Thyroid gland (tissue), 4 donors: ENCODE data around the gene IMPDH1. TPM values are rescaled to one million over a fixed set of nuclear protein-coding genes. Genes with fewer than 3 reads are reported as not detected.
A peak's percentile ranks its signal among the peaks of the same experiment; 100 is the strongest.
"Not testable (repeated sequence)": the region's sequence is repeated elsewhere in the genome, so short reads cannot be mapped to it uniquely, and the experiment has no call there.

ENCODE experiments used
- DNase-seq, 2 donors: peaks; one replicate each; pipeline ENCODE4 v3.0.0-alpha.2; 2019
- H3K27ac ChIP-seq, 3 donors: fragments of 200-600 bp; sonication (generic); 1 replicate in 2 of 3; 2 replicates in 1 of 3; pipeline ENCODE4 v1.5.1; 2016 to 2019; ENCODE audit warnings: mild to moderate bottlenecking in 1 of 3, moderate library complexity in 1 of 3
- H3K27me3 ChIP-seq: fragments of 200-600 bp; sonication (generic); one replicate; pipeline ENCODE4 v1.5.1; 2019
- H3K36me3 ChIP-seq, 2 donors: fragments of 200-600 bp; sonication (generic); one replicate each; pipeline ENCODE4 v1.5.1; 2016 to 2019
- H3K4me1 ChIP-seq, 2 donors: fragments of 200-600 bp; sonication (generic); one replicate each; pipeline ENCODE4 v1.5.1; 2017 to 2019
- H3K4me3 ChIP-seq, 3 donors: fragments of 200-600 bp; sonication (generic); replicated peaks in 1 of 3; 1 replicate in 2 of 3; 2 replicates in 1 of 3; pipeline ENCODE4 v1.5.1; 2016; ENCODE audit warnings: mild to moderate bottlenecking in 1 of 3
- H3K9me3 ChIP-seq: fragments of 200-600 bp; sonication (generic); one replicate; pipeline ENCODE4 v1.5.1; 2017
- POLR2A ChIP-seq, 2 donors: fragments of 450-650 bp; IDR thresholded peaks; one replicate each; pipeline ENCODE4 v1.6.1; 2017; ENCODE audit warnings: antibody characterized with exemption in 2 of 2, mild to moderate bottlenecking in 2 of 2, moderate library complexity in 1 of 2
- WGBS, 2 donors: methylation state at CpG; one replicate each; pipeline ENCODE4 v1.1.5; 2017; 5-methylcytosine and 5-hydroxymethylcytosine counted together
- intact Hi-C: fragments of 100-400 bp; cut with DNase I; formaldehyde crosslinking; loops from one replicate; pipeline ENCODE4 v1.15.1; 2023
- total RNA-seq, 4 donors: library from RNA; depleted of rRNA; stranded (reverse); fragments of >200 nt; gene quantifications; one replicate each; pipeline ENCODE4 v1.2.3, GENCODE V29; 2016
- TF ChIP-seq, protein P1 (sequence below), 6 experiments: fragments of 200-600 bp in 3 of 6; fragments of 450-650 bp in 3 of 6; sonication (generic) in 3 of 6; IDR thresholded peaks; one replicate each; pipeline ENCODE4 v1.5.1; 2016 to 2019; ENCODE audit warnings: antibody characterized with exemption in 6 of 6, mild to moderate bottlenecking in 2 of 6, inconsistent platforms in 1 of 6, moderate library complexity in 1 of 6

Gene IMPDH1
- total RNA-seq = 10 to 100 TPM; 12.3 to 37.9 (median 22.9) TPM

DNA sequence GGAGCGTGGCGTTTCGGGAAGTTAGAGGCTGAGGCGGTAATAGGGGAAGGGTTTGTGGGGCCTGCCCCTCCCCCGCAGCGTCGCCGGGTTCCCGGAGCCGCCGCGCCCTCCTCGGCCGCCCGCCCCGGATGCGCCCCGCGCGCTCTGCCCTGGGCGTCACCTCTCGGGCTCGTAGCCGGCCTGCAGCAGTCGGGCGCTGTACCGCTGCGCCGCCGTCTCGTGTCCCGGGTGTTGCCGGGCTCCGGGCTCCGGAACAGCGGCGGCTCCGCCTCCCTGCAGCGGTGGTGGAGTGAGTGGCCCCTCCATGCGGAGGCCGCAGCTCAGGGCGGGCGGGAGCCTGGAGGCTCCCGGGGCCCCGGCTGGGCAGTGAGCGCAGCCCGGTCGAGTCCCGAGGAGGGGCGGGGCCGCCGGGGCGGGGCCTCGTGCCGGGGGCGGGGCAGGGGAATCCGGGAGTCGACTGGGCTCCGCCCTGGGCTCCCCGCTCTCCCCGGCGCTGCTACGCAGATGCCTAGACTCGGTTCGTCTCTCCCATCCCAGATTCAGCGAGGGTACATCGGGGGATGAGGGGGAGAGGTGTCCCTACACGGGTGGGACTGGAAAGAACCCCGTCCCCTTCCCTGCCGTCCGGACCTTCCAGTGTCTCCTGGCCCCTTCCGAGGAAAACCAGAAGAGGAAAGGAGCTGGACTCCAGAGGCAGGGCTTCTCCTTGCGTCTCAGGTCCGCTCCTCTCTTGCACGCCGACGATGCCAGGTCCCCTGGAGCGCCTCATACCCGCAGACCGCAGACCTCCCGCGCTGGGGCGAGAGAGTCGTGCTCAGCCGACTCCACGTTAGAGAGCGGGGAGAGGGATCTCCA lies at the start of gene IMPDH1:
TSS of gene IMPDH1 (minus strand) at position 387 of the 855 bp plus-strand sequence. CDS start at position 306, 81 bp downstream.
- Histone ChIP-seq H3K4me1 (peaks cover 15 to 26% of the 10 kb centered on the region in 2 donors), H3K9me3 (no peaks in the 10 kb centered on the region), H3K27ac (peak within 1 kb of the TSS; percentile 14 to 95 (median 66)), H3K27me3 (no peaks in the 10 kb centered on the region), H3K36me3 (no peaks in the 10 kb centered on the region), H3K4me3 (peak within 1 kb of the TSS; percentile 35 to 53 (median 47))
- 0 to 2% methylated on average over 9 to 37 of the region's 87 CpGs for WGBS, 2 donors
- peak in 1 of 2 donors; percentile 47 for TF ChIP-seq POLR2A (IDR thresholded peaks at IDR 0.05)
- TF ChIP-seq, protein P1, sequence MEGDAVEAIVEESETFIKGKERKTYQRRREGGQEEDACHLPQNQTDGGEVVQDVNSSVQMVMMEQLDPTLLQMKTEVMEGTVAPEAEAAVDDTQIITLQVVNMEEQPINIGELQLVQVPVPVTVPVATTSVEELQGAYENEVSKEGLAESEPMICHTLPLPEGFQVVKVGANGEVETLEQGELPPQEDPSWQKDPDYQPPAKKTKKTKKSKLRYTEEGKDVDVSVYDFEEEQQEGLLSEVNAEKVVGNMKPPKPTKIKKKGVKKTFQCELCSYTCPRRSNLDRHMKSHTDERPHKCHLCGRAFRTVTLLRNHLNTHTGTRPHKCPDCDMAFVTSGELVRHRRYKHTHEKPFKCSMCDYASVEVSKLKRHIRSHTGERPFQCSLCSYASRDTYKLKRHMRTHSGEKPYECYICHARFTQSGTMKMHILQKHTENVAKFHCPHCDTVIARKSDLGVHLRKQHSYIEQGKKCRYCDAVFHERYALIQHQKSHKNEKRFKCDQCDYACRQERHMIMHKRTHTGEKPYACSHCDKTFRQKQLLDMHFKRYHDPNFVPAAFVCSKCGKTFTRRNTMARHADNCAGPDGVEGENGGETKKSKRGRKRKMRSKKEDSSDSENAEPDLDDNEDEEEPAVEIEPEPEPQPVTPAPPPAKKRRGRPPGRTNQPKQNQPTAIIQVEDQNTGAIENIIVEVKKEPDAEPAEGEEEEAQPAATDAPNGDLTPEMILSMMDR (IDR thresholded peaks at IDR 0.05) = no peak
- intact Hi-C loops = no loop called here
- peak; percentile 90 to 91 for DNase-seq

DNA sequence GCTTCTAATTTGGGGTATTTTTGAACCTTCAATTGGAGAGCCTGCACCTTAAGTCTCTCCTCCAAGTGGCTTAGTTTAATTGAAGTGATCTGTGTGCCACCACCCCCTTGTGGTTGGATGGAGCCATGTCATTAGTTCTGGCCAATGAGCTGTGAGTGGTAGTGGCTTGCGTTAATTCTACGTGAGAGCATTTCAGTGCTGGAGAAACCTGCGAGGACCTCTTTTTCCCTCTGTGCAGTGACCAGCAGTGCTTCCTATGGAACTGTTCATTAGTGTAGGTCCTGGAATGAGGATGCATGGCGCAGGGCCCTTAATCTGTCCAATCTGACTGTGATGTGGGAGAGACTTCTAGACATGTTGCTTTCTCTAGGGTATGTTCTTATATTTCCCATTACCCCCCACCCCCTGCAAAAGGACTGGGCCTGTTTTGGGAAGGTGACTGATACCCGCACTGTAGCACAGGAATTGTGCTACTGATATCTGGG lies 49.7 kb upstream of the IMPDH1 start:
- WGBS, 2 donors = 37 to 46% methylated on average over 5 of the region's 5 CpGs
- Histone ChIP-seq H3K27me3 (no peaks in the 10 kb centered on the region), H3K9me3 (no peaks in the 10 kb centered on the region), H3K27ac (no peak overlapping the region), H3K4me3 (no peak overlapping the region), H3K36me3 (no peaks in the 10 kb centered on the region), H3K4me1 (peaks cover 21 to 26% of the 10 kb centered on the region in 2 donors)
- no peak for TF ChIP-seq POLR2A (IDR thresholded peaks at IDR 0.05)
- TF ChIP-seq, protein P1 (IDR thresholded peaks at IDR 0.05) = peak; percentile 49 to 83 (median 75)
- intact Hi-C loops = loop anchor here (2.0 kb wide), 1 partner anchor 33 kb away; no protein-coding TSS in a partner anchor
- DNase-seq = peak; percentile 65 to 67

GRCh38 chr7:128458956-128459355 lies 49.2 kb upstream of the IMPDH1 start:
- Histone ChIP-seq H3K27me3 (no peaks in the 10 kb centered on the region), H3K27ac (no peak overlapping the region), H3K4me1 (peaks cover 25 to 31% of the 10 kb centered on the region in 2 donors), H3K9me3 (no peaks in the 10 kb centered on the region), H3K4me3 (no peak overlapping the region), H3K36me3 (no peaks in the 10 kb centered on the region)
- 60 to 64% methylated on average over 3 of the region's 3 CpGs for WGBS, 2 donors
- intact Hi-C loops = loop anchor here (2.0 kb wide), 1 partner anchor 32 kb away; no protein-coding TSS in a partner anchor
- no peak for DNase-seq
- TF ChIP-seq, protein P1 (IDR thresholded peaks at IDR 0.05) = no peak
- no peak for TF ChIP-seq POLR2A (IDR thresholded peaks at IDR 0.05)

DNA sequence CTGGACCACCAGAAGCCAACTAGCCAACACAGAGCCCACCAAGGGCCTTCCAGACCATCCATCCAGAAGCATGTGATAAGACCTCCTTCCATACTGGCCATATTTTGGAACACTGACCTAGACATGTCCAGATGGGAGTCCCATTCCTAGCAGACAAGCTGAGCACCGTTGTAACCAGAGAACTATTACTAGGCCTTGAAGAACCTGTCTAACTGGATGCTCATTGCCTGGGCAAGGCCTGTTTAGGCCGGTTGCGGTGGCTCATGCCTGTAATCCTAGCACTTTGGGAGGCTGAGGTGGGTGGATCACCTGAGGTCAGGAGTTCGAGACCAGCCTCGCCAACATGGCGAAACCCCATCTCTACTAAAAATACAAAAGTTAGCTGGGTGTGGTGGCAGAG lies 47.6 kb upstream of the IMPDH1 start:
- DNase-seq, H3K4me3 ChIP-seq, H3K27ac ChIP-seq, H3K36me3 ChIP-seq, H3K27me3 ChIP-seq, H3K9me3 ChIP-seq, intact Hi-C loops: not testable (repeated sequence)
- peaks cover 30 to 39% of the 10 kb centered on the region in 2 donors for H3K4me1 ChIP-seq
- 80 to 83% methylated on average over 1 to 6 of the region's 6 CpGs for WGBS, 2 donors

GRCh38 chr7:128456255-128456725 lies 46.5 kb upstream of the IMPDH1 start:
- no peaks in the 10 kb centered on the region for H3K36me3 ChIP-seq
- H3K4me1 ChIP-seq = peaks cover 30 to 39% of the 10 kb centered on the region in 2 donors
- no peaks in the 10 kb centered on the region for H3K9me3 ChIP-seq
- 3 to 8% methylated on average over 5 of the region's 5 CpGs for WGBS, 2 donors
- intact Hi-C loops = no loop called here
- TF ChIP-seq, protein P1 (IDR thresholded peaks at IDR 0.05) = no peak
- TF ChIP-seq POLR2A (IDR thresholded peaks at IDR 0.05) = no peak
- no peak for DNase-seq
- peak overlapping the region; percentile 41 to 56 (median 50) for H3K4me3 ChIP-seq
- no peaks in the 10 kb centered on the region for H3K27me3 ChIP-seq
- peak overlapping the region in 2 of 3 donors; percentile 96 for H3K27ac ChIP-seq
